ENCODE measurements around the gene PC. TPM values are rescaled to one million over a fixed set of nuclear protein-coding genes. Genes with fewer than 3 reads are reported as not detected.

Gene PC
- total RNA-seq, 4 donors from 2014 or later: 13.5 to 43.0 (median 27.5) TPM

DNA sequence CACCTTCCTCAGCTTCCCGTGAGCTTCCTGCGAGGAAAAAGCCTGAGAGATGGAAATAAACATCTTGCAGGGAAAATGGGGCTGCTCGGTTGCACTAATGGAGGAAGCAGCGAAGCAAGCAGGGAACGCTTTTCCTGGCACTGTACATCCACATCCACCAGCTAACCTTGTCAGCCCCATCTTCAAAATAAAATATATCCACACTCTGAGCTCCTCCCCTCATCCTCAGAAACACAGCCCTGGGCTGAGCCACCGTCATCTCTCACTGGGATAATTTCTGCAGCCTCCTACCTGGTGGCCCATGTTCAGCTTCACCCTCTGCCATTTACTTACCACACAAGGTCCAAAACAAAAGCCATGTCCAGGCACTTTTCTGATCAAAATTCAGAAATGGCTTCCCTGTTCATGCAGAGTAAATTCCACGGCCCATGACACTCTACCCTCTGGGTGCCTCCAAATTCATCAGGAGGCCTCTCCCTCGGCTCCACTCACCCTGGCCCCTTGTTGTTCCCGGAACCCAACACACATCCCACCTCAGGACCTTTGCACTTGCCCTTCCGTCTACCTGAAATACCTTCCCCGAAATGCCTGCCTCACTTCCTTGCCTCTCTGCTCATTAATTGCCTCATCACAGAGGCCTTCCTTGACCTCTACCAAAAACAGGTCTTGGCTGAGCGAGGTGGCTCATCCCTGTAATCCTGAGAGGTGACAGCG is 29.9 kb upstream of the PC start:
- Histone ChIP-seq H3K27me3 (no peaks in the 10 kb centered on the region), H3K4me1 (peaks cover 6 to 31% (median 8%) of the 10 kb centered on the region in 3 donors), H3K9me3 (no peaks in the 10 kb centered on the region), H3K4me3 (no peak overlapping the region), H3K36me3 (no peaks in the 10 kb centered on the region), H3K27ac (no peak overlapping the region)
- no peak for DNase-seq
- TF ChIP-seq POLR2A (IDR thresholded peaks at IDR 0.05): no peak
- TF ChIP-seq, protein P1, sequence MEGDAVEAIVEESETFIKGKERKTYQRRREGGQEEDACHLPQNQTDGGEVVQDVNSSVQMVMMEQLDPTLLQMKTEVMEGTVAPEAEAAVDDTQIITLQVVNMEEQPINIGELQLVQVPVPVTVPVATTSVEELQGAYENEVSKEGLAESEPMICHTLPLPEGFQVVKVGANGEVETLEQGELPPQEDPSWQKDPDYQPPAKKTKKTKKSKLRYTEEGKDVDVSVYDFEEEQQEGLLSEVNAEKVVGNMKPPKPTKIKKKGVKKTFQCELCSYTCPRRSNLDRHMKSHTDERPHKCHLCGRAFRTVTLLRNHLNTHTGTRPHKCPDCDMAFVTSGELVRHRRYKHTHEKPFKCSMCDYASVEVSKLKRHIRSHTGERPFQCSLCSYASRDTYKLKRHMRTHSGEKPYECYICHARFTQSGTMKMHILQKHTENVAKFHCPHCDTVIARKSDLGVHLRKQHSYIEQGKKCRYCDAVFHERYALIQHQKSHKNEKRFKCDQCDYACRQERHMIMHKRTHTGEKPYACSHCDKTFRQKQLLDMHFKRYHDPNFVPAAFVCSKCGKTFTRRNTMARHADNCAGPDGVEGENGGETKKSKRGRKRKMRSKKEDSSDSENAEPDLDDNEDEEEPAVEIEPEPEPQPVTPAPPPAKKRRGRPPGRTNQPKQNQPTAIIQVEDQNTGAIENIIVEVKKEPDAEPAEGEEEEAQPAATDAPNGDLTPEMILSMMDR (IDR thresholded peaks at IDR 0.05): no peak
- intact Hi-C loops (cut with DNase I): no loop called here
- 86 to 90% methylated on average over 11 of the region's 13 CpGs for WGBS, 2 donors

DNA sequence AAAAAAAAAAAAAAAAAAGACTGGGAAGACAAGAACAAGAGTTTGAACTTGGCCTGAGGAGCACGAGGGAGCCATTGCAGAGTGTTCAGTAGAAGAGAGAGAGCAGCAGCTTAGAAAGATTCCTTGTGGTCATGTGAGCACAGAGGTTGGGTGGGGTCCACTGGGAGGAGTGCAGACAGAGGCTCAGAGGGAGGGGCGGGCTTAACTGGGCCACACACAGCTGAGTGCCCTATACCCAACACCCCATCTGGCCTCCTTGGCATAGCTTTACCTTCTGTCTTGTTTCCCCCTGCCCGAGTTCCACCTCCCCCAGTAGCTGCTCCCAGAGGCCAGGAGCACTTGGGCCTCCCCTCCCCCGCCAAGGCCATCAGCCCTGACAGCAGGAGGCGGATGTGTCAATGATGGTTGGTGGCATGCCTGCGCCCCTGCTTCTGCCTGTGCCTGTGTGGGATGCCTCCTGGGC is 29.0 kb upstream of the PC start:
- no peaks in the 10 kb centered on the region for H3K9me3 ChIP-seq
- TF ChIP-seq POLR2A (IDR thresholded peaks at IDR 0.05): no peak
- peaks cover 7 to 34% (median 8%) of the 10 kb centered on the region in 3 donors for H3K4me1 ChIP-seq
- intact Hi-C loops (cut with DNase I): no loop called here
- H3K36me3 ChIP-seq: no peaks in the 10 kb centered on the region
- DNase-seq: no peak
- no peak overlapping the region for H3K4me3 ChIP-seq
- WGBS, 2 donors: 38 to 68% methylated on average over 2 to 4 of the region's 6 CpGs
- H3K27ac ChIP-seq: no peak overlapping the region
- no peaks in the 10 kb centered on the region for H3K27me3 ChIP-seq

DNA sequence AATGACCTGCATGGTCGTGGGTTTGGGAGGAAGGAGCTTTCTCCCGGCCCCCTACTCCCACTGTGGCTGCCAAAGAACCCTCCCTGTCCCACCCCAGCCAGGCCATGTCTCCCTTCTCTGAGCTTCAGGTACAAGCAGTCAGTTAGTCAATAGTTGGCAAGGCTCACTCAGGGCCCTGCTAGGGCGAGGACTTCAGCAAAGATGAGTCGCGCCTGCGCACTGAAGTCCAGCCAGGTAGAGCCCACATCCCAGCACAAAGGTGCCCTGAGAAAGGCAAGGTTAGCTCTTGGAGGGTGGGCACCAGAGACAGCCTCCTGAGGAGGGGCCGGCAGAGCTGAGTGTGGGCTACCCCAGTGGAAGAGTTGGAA is 28.0 kb upstream of the PC start:
- no peak overlapping the region for H3K4me3 ChIP-seq
- H3K4me1 ChIP-seq: peaks cover 13 to 45% (median 17%) of the 10 kb centered on the region in 3 donors
- H3K9me3 ChIP-seq: no peaks in the 10 kb centered on the region
- WGBS, 2 donors: 65% methylated on average over 3 of the region's 7 CpGs; no CpG with 5 or more reads in 1 of the 2 donors
- intact Hi-C loops (cut with DNase I): no loop called here
- no peak for DNase-seq
- no peak overlapping the region for H3K27ac ChIP-seq
- TF ChIP-seq, protein P1 (IDR thresholded peaks at IDR 0.05): no peak
- TF ChIP-seq POLR2A (IDR thresholded peaks at IDR 0.05): no peak
- no peaks in the 10 kb centered on the region for H3K36me3 ChIP-seq
- H3K27me3 ChIP-seq: no peaks in the 10 kb centered on the region

DNA sequence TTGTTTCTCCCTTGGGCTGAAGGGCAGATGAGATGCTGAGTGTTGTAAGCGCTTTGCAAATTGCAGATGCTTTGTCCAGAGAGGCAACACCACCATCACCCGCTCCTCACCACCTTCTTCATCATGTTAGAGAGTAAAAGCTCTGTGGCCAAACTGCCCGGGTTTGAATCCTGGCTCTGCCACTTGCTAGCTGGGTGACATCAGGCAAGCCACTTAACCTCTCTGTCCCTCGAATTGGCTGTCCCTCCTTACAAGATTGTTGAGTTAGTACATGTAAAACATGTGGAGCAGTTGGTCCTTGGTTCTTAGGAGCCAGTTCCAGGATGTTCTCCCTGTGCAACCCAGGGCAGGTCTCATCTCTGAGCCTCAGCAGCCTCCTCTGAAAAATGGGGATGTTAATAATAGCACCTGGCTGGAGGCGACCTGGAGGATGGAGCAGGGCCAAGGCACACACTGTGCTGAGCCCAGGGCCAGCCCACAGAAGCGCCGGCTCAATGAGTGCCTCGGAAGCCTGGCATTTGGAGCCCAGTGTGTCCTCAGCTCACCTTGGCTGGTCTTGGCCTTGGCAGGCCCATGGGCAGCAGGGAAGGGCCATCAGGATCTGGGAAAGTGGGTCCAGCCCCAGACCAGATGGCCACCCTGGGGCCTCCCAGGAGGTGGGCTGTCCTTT is 27.5 kb upstream of the PC start:
- no peak for DNase-seq
- no peaks in the 10 kb centered on the region for H3K9me3 ChIP-seq
- H3K4me1 ChIP-seq: peaks cover 13 to 46% (median 17%) of the 10 kb centered on the region in 3 donors
- no peak overlapping the region for H3K27ac ChIP-seq
- no peaks in the 10 kb centered on the region for H3K36me3 ChIP-seq
- H3K4me3 ChIP-seq: no peak overlapping the region
- WGBS, 2 donors: 67 to 87% methylated on average over 3 to 4 of the region's 8 CpGs
- intact Hi-C loops (cut with DNase I): no loop called here
- TF ChIP-seq, protein P1 (IDR thresholded peaks at IDR 0.05): no peak
- TF ChIP-seq POLR2A (IDR thresholded peaks at IDR 0.05): no peak
- no peaks in the 10 kb centered on the region for H3K27me3 ChIP-seq

DNA sequence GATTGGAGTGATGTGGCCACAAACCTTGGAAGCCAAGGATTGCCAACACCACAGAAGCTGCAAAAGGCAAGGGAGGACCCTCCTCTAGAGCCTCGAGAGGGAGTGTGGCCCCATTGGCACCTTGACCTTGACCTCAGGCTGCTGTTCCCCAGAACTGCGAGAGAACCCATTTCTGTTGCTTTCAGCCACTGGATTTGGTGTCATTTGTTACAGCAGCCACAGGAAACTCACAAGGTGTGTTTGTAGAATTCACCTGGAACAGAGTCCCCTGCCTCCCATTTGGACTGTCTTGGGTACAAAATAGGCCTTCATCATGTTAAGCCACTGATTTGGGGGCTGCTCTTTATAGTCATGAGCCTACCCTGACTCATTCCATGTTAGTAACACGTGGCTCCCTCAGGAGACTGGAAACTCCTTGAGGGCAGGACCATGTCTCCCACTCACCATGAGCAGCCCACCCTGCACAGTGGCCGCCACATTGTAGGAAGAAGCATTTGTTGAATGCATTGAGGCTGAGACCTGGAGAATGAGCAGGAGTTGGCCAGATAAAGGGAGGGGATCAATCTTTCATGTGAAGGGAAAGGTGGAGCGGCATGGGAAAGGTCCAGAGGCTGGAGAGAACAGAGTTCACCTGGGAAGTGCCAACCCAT is 25.2 kb upstream of the PC start:
- DNase-seq: no peak
- peaks cover 0 to 6% (median 0%) of the 10 kb centered on the region in 3 donors for H3K9me3 ChIP-seq
- intact Hi-C loops (cut with DNase I): no loop called here

More for the DNA sequence above, 25.2 kb upstream of the PC start:
- Histone ChIP-seq H3K27me3 (no peaks in the 10 kb centered on the region), H3K4me1 (peaks cover 13 to 46% (median 17%) of the 10 kb centered on the region in 3 donors), H3K36me3 (no peaks in the 10 kb centered on the region), H3K4me3 (no peak overlapping the region), H3K27ac (no peak overlapping the region)
- WGBS, 2 donors: 68 to 80% methylated on average over 4 to 5 of the region's 5 CpGs
- TF ChIP-seq, protein P1 (IDR thresholded peaks at IDR 0.05): no peak
- TF ChIP-seq POLR2A (IDR thresholded peaks at IDR 0.05): no peak
